ENCODE data around the gene PTTG2.

DNA sequence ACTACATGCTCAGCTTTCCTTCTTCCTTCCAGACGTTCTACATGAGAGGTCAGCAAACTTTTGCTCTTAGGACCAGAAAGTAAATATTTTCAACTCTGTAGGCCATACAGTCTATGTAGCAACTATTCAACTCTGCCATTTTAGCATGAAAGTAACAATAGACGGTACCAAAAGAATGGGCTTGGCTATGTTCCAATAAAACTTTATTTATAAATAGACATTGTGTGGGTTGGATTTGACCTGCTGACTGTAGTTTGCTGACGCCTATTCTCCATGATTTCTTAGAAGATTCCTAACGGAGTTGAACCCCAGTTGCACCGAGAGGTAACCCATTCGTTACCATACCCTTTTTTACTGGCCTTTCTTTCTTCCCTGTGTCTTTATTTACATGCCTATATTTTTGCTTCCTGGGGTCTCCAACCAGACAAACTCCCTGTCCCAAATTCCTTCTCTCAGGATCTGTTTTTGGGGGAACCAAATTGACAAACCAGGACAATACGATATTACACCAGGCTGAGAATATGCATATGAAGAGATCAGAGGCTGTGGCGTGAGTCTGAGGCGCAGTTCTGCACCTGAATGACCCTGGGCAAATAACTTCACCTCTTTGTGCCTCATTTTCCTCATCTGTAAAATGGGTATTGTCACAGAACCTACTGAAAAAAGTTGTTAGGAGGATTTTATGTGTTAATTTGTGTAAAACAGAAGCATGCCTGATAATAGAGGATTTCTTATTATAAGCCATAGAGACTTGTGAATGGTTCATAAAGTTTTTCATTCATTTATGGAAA lies 10.4 kb upstream of the PTTG2 start:
- TF ChIP-seq, protein P1, sequence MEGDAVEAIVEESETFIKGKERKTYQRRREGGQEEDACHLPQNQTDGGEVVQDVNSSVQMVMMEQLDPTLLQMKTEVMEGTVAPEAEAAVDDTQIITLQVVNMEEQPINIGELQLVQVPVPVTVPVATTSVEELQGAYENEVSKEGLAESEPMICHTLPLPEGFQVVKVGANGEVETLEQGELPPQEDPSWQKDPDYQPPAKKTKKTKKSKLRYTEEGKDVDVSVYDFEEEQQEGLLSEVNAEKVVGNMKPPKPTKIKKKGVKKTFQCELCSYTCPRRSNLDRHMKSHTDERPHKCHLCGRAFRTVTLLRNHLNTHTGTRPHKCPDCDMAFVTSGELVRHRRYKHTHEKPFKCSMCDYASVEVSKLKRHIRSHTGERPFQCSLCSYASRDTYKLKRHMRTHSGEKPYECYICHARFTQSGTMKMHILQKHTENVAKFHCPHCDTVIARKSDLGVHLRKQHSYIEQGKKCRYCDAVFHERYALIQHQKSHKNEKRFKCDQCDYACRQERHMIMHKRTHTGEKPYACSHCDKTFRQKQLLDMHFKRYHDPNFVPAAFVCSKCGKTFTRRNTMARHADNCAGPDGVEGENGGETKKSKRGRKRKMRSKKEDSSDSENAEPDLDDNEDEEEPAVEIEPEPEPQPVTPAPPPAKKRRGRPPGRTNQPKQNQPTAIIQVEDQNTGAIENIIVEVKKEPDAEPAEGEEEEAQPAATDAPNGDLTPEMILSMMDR (IDR thresholded peaks at IDR 0.05) = no peak
- TF ChIP-seq EP300 (IDR thresholded peaks at IDR 0.05) (no peak), POLR2A (IDR thresholded peaks at IDR 0.05) (no peak)
